PC-9 (cell line): ENCODE data around the gene ADAMTSL3. TPM values are rescaled to one million over a fixed set of nuclear protein-coding genes. Genes with fewer than 3 reads are reported as not detected.

Experiments
- BruUV-seq: library from RNA; stranded (reverse); fragments of 400-500 nt; replicated peaks from 2 replicates; lab custom pipeline; 2021; lab: Mats Ljungman, UMichigan
- CTCF ChIA-PET: fragments of 300-600 bp; sonication (Branson Sonifier 250); formaldehyde crosslinking; loops from one replicate; lab custom pipeline; 2022; ENCODE audit warnings: antibody characterized with exemption; lab: Charles Lee
- POLR2A ChIA-PET: fragments of 300-600 bp; sonication (Branson Sonifier 250); formaldehyde crosslinking; loops from one replicate; lab custom pipeline; 2022; ENCODE audit warnings: antibody characterized with exemption; ENCODE audit not compliant: unreplicated experiment; lab: Charles Lee
- DNase-seq, 2 experiments: peaks; one replicate each; pipeline versions ENCODE4 v3.0.0 to v3.0.0-alpha.2; 2015 to 2022; ENCODE audit warnings: mixed read lengths in 1 of 2
- H2AFZ ChIP-seq: fragments of 200-600 bp; sonication (generic); 2 replicates; pipeline ENCODE4 v1.8.1; 2017; ENCODE audit warnings: antibody characterized with exemption
- H3F3A ChIP-seq: fragments of 200-600 bp; sonication (generic); 2 replicates; pipeline ENCODE4 v1.8.1; 2017; ENCODE audit warnings: antibody characterized with exemption, mild to moderate bottlenecking, low read depth; ENCODE audit not compliant: insufficient read depth
- H3K27ac ChIP-seq: fragments of 200-600 bp; sonication (generic); 2 replicates; pipeline ENCODE4 v1.6.1; 2016; ENCODE audit warnings: mixed run types
- H3K27me3 ChIP-seq: fragments of 200-600 bp; sonication (generic); 2 replicates; pipeline ENCODE4 v1.6.1; 2016; ENCODE audit warnings: low read depth, mixed run types; ENCODE audit not compliant: insufficient read depth
- H3K36me3 ChIP-seq: fragments of 200-600 bp; sonication (generic); 2 replicates; pipeline ENCODE4 v1.6.1; 2016; ENCODE audit warnings: low read depth, mixed run types
- H3K4me1 ChIP-seq: fragments of 200-600 bp; sonication (generic); replicated peaks from 2 replicates; pipeline ENCODE4 v1.6.1; 2016; ENCODE audit warnings: mixed run types; ENCODE audit not compliant: insufficient read depth
- H3K4me2 ChIP-seq: fragments of 200-600 bp; sonication (generic); 2 replicates; pipeline ENCODE4 v1.6.1; 2017; ENCODE audit warnings: mixed run types
- H3K4me3 ChIP-seq: fragments of 200-600 bp; sonication (generic); 2 replicates; pipeline ENCODE4 v1.6.1; 2016; ENCODE audit warnings: mixed run types
- H3K79me2 ChIP-seq: fragments of 200-600 bp; sonication (generic); 2 replicates; pipeline ENCODE4 v1.6.1; 2017; ENCODE audit warnings: low read depth, mixed run types
- H3K9me2 ChIP-seq: fragments of 200-600 bp; sonication (generic); 2 replicates; pipeline ENCODE4 v1.8.1; 2017; ENCODE audit warnings: mild to moderate bottlenecking; ENCODE audit not compliant: insufficient read depth
- H3K9me3 ChIP-seq: fragments of 200-600 bp; sonication (generic); 2 replicates; pipeline ENCODE4 v1.8.1; 2016; ENCODE audit warnings: low read depth; ENCODE audit not compliant: insufficient read depth
- H4K20me1 ChIP-seq: fragments of 200-600 bp; sonication (generic); 2 replicates; pipeline ENCODE4 v1.8.1; 2017; ENCODE audit not compliant: insufficient read depth
- CTCF ChIP-seq: fragments of 200-600 bp; sonication (generic); conservative IDR thresholded peaks from 2 replicates; pipeline ENCODE4 v1.6.1; 2017; ENCODE audit warnings: mixed run types, antibody characterized with exemption, mild to moderate bottlenecking, moderate library complexity
- EZH2 ChIP-seq: fragments of 200-600 bp; sonication (generic); IDR thresholded peaks from 2 replicates; pipeline ENCODE4 v1.8.0; 2017; ENCODE audit warnings: antibody characterized with exemption, low read depth
- intact Hi-C: fragments of 100-400 bp; cut with micrococcal nuclease; formaldehyde crosslinking; loops from one replicate; pipeline ENCODE4 v1.10.0; 2022; ENCODE audit not compliant: unreplicated experiment
- total RNA-seq: library from RNA; stranded (reverse); gene quantifications from 2 replicates; pipeline ENCODE4 v1.2.3, GENCODE V29; 2021

Gene ADAMTSL3
- total RNA-seq, 1 experiment from 2014 or later = 5.0 TPM

DNA sequence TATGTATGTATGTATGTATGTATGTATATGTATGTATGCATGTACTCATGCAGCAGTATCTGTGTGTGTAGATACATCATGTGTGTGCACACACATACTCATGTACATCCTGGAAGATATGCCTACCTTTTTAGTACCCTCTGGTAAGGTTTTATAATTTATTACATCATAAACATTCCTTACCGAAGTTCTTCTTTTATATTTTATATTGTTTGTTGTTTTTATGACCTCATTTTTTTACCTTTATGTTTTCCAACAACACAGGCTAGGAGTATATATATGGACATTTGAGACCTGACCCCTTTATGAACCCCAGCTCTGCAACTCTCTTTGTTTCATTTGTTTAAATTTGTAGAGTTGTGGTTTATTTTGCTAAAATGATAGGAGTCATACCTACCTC is 263.5 kb downstream of the ADAMTSL3 start:
- Histone ChIP-seq H3K4me3 (no peak overlapping the region), H2AFZ (no peak overlapping the region), H3K9me3 (no peaks in the 10 kb centered on the region), H3K27me3 (no peaks in the 10 kb centered on the region), H3K79me2 (no peaks in the 10 kb centered on the region), H3K27ac (no peak overlapping the region), H3K4me2 (no peak overlapping the region), H4K20me1 (no peaks in the 10 kb centered on the region), H3K9me2 (no peaks in the 10 kb centered on the region), H3K36me3 (no peaks in the 10 kb centered on the region), H3K4me1 (no peaks in the 10 kb centered on the region), H3F3A (no peaks in the 10 kb centered on the region)
- intact Hi-C loops = no loop called here
- BruUV-seq = no TSS peak
- no peak for TF ChIP-seq EZH2
- TF ChIP-seq CTCF = no peak
- no peak for DNase-seq
- POLR2A ChIA-PET = no interaction called here
- CTCF ChIA-PET = no interaction called here

GRCh38 chr15:83918011-83918410 is 264.1 kb downstream of the ADAMTSL3 start:
- Histone ChIP-seq H2AFZ (no peak overlapping the region), H3K36me3 (no peaks in the 10 kb centered on the region), H3K79me2 (no peaks in the 10 kb centered on the region), H3K27me3 (no peaks in the 10 kb centered on the region), H3F3A (no peaks in the 10 kb centered on the region), H3K4me1 (no peaks in the 10 kb centered on the region), H3K27ac (no peak overlapping the region), H4K20me1 (no peaks in the 10 kb centered on the region), H3K9me2 (no peaks in the 10 kb centered on the region), H3K4me2 (no peak overlapping the region), H3K4me3 (no peak overlapping the region), H3K9me3 (no peaks in the 10 kb centered on the region)
- intact Hi-C loops = no loop called here
- DNase-seq = no peak
- POLR2A ChIA-PET = no interaction called here
- BruUV-seq = no TSS peak
- TF ChIP-seq CTCF (no peak), EZH2 (no peak)
- CTCF ChIA-PET = interaction anchor here (0.6 kb wide), 1 partner anchor 161 kb away, joined by 3 read pairs; no protein-coding TSS in a partner anchor

DNA sequence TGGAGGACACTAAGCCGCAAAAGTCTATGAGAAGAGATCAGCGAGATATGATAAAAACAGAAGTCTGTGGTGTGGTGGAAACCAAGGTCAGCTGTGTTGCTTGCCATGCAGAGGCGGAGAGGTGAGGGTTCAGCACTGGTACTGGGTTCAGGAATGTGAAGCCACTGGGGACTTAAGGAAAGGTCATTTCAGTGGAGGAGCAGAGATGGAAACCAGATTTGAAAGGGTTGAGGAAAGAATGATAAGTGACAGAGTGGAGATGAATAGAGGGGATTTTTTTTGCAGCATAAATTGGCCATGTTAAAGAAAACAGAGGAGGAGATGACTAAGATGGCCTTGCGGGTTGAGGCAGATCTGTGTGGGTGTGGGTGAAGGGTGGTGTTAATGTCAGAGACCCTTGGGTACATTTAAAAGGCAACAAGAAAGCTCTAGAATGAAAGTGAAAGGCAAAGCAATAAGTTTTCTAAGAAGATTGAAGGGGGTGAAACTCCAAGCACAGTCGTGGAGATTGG is 265.5 kb downstream of the ADAMTSL3 start:
- Histone ChIP-seq H3K4me2 (no peak overlapping the region), H3K9me3 (no peaks in the 10 kb centered on the region), H3K27ac (no peak overlapping the region), H3K79me2 (no peaks in the 10 kb centered on the region), H3K27me3 (no peaks in the 10 kb centered on the region), H3K9me2 (no peaks in the 10 kb centered on the region), H3K36me3 (no peaks in the 10 kb centered on the region), H3F3A (no peaks in the 10 kb centered on the region), H2AFZ (no peak overlapping the region), H4K20me1 (no peaks in the 10 kb centered on the region), H3K4me3 (no peak overlapping the region), H3K4me1 (no peaks in the 10 kb centered on the region)
- DNase-seq = no peak
- TF ChIP-seq CTCF = no peak
- TF ChIP-seq EZH2 = no peak
- POLR2A ChIA-PET = no interaction called here
- no TSS peak for BruUV-seq
- CTCF ChIA-PET = no interaction called here
- intact Hi-C loops = no loop called here
